Stimulated activated naive CD8-positive, alpha-beta T cell treated with anti-CD3 and anti-CD28 coated beads, Interleukin-15, Interleukin-2, amounts not matched to agents 100 ng/mL and 50 ng/mL, for 24 hours (primary cell): ENCODE results near the gene SYNJ2BP.
"Not testable (repeated sequence)": the region's sequence is repeated elsewhere in the genome, so short reads cannot be mapped to it uniquely, and the experiment has no call there.

Experiments used
- H3K27ac Mint-ChIP-seq: one replicate; pipeline ENCODE4 v1.8.0; 2021; ENCODE audit warnings: mild to moderate bottlenecking, mixed read lengths
- H3K27me3 Mint-ChIP-seq: one replicate; pipeline ENCODE4 v1.8.0; 2021; ENCODE audit warnings: mixed read lengths
- H3K36me3 Mint-ChIP-seq: one replicate; pipeline ENCODE4 v1.8.0; 2021; ENCODE audit warnings: low read depth, mixed read lengths
- H3K4me1 Mint-ChIP-seq: one replicate; pipeline ENCODE4 v1.8.0; 2021; ENCODE audit warnings: low read depth, mixed read lengths
- H3K4me3 Mint-ChIP-seq: one replicate; pipeline ENCODE4 v1.8.0; 2021; ENCODE audit warnings: mild to moderate bottlenecking, mixed read lengths
- H3K9me3 Mint-ChIP-seq: one replicate; pipeline ENCODE4 v1.8.0; 2021; ENCODE audit warnings: mixed read lengths

The SYNJ2BP gene

DNA sequence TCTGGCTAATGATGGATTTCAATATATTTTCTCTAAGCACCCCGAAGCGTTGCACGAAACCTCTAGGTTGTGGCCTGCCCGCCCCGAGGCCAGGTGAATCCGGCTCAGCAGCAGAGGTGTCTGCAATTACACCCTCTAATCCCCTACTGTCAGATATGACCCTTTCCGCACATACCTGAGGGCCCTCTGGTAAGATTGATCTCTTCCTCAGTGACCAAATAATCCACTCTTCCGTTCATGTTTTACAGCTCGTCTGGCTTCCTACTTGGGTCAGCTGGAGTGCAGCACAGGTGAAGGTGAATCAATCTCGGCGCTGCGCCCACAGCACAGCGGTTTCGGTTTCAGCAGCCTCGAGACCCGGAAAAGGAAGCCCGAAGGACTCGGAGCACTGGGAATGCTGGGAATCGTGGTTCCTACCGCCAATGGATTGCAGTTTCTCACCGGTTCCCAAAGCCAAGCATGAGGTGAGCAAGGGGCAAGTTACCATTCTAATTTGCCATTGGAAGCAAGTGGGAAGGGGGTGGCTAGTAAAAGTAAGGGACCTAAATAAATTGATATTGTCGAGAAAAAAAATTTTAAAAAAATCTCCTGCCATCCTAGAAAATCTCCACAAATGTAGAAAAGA lies at the start of gene SYNJ2BP:
Gene SYNJ2BP (minus strand): TSS at position 366 of the 625 bp plus-strand sequence. CDS start 127 bp downstream, at position 239.
- Mint-ChIP-seq H3K36me3 (no peaks in the 10 kb centered on the region), H3K9me3 (no peaks in the 10 kb centered on the region), H3K4me1 (peaks cover 38% of the 10 kb centered on the region), H3K27ac (peak within 1 kb of the TSS; percentile 82), H3K27me3 (no peaks in the 10 kb centered on the region), H3K4me3 (peak within 1 kb of the TSS; percentile 93)

DNA sequence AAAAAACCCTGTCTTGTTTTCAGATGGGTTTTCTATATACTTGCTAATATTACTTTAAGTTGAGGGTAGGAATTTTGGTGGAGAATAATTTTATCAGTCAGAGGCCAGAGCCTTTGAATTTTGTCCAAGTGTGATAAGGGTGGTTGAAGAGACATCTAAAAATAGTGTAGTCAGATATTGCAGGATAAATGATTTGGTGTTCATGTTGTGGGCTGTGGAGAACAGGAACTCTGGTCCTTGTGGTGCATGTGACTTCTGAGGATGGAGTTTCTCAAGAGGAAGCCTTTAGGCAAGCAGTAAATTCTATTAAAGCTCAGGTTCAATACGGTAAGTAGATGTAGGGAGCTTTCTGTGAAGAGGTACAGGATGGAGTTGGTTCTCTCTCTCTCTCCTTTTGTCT lies 37.8 kb upstream of the SYNJ2BP start:
- no peaks in the 10 kb centered on the region for H3K36me3 Mint-ChIP-seq
- no peak overlapping the region for H3K4me3 Mint-ChIP-seq
- peaks cover 3% of the 10 kb centered on the region for H3K27me3 Mint-ChIP-seq
- H3K4me1 Mint-ChIP-seq, result no peaks in the 10 kb centered on the region
- no peak overlapping the region for H3K27ac Mint-ChIP-seq
- H3K9me3 Mint-ChIP-seq, result no peaks in the 10 kb centered on the region

DNA sequence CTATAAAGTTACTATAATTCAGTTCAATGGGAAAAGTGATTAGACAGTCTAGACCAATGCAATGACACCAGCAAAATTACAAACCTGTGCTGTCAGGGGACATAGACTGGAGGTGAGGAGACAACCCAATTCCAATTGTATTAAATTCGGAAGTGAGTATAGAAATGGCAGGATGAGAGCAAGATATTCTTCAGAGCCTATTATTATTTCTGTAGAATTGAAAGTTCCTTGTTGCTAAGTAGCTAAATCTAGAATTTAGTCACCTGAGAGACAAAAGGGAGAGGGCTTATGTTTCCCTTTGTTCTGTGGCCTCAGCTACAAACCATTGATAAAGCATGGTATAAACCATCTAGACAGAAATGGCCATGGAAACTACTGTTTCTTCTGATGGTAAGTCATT lies 35.0 kb upstream of the SYNJ2BP start, which contains the start of gene ADAM21:
Gene ADAM21 (plus strand): TSS at position 301 of the 400 bp plus-strand sequence. CDS start 5,326 bp downstream, outside the sequence.
- H3K27me3 Mint-ChIP-seq, result peaks cover 3% of the 10 kb centered on the region
- H3K4me1 Mint-ChIP-seq, result no peaks in the 10 kb centered on the region
- peaks cover 4% of the 10 kb centered on the region for H3K9me3 Mint-ChIP-seq
- no peaks in the 10 kb centered on the region for H3K36me3 Mint-ChIP-seq
- H3K4me3 Mint-ChIP-seq, result no peak within 1 kb of the TSS
- H3K27ac Mint-ChIP-seq, result no peak within 1 kb of the TSS

DNA sequence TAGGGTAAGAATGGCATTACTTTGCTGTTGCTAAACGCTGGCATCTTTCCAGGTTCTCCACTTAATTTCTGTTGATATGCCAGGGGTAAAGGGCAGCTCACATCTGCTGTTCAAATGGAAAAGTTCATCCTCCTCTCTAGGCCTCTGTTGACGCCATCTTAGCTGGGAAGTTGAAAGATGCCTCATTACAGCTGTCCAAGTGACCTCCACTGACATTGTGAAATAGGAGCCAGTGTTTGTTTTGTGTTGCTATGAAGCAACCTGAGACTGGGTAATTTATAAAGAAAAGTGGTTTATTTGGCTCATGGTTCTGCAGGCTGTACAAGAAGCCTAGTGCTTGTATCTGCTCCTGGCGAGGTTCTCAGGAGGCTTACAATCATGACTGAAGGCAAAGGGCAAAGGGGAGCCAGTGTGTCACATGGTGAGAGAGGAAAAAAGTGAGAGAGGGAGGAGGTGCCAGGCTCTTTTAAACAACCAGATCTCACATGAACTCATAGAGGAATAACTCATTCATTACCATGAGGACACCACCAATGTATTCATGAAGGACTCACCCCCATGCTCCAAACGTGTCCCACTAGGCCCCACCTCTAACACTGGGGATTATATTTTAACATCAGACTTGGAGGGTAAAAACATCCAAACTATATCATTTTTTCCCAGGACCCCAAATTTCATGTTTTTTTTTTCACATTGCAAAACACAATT lies 31.9 kb upstream of the SYNJ2BP start:
- H3K36me3 Mint-ChIP-seq, result peaks cover under 1% of the 10 kb centered on the region
- H3K9me3 Mint-ChIP-seq, result peaks cover 7% of the 10 kb centered on the region
- no peak overlapping the region for H3K4me3 Mint-ChIP-seq
- no peak overlapping the region for H3K27ac Mint-ChIP-seq
- H3K27me3 Mint-ChIP-seq, result no peaks in the 10 kb centered on the region
- no peaks in the 10 kb centered on the region for H3K4me1 Mint-ChIP-seq

DNA sequence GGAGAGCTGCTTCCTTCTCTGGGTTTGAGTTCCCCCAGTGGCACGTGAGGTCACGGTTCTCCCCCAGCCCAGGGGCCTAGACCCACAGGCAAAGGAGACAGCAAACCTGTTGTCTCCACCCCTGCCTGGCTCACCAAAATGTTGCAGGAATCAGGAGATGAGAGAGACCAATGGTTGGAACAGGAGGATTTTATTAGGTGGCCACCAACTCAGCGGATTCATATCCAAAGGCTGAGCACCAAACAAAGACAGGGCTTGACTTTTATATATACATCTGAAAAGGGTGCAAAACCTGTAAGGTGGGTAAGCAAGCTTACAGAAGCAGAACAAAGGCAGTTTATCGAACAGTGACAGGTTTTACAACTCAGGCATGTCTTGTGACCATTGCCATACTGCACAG lies 25.9 kb upstream of the SYNJ2BP start:
- no peak overlapping the region for H3K27ac Mint-ChIP-seq
- H3K36me3 Mint-ChIP-seq, result peaks cover 4% of the 10 kb centered on the region
- peaks cover 21% of the 10 kb centered on the region for H3K9me3 Mint-ChIP-seq
- no peaks in the 10 kb centered on the region for H3K4me1 Mint-ChIP-seq
- H3K27me3 Mint-ChIP-seq, result peaks cover 4% of the 10 kb centered on the region
- no peak overlapping the region for H3K4me3 Mint-ChIP-seq

DNA sequence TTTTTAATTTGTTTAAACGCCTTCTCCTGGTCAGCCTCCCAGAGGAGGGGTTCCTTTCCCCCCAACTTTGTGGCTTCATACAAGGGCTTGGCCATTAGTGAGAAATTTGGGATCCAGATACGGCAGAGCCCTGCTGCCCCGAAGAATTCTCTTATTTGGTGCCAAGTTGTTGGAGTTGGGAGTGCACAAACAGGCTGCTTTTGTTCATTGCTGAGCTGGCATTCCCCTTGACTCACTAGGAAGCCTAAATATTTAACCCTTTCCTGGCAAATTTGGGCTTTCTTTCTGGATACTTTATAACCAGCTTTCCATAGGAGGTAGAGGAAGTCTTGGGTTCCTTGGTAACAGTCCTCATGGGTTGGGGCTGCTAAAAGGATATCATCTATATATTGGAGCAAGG lies 24.8 kb upstream of the SYNJ2BP start:
- Mint-ChIP-seq H3K4me3 (no peak overlapping the region), H3K27me3 (peaks cover 5% of the 10 kb centered on the region), H3K9me3 (peaks cover 17% of the 10 kb centered on the region), H3K4me1 (no peaks in the 10 kb centered on the region), H3K27ac (no peak overlapping the region), H3K36me3 (peaks cover 4% of the 10 kb centered on the region)

GRCh38 chr14:70436867-70437266 lies 20.0 kb upstream of the SYNJ2BP start:
- Mint-ChIP-seq H3K4me3 (no peak overlapping the region), H3K27ac (no peak overlapping the region), H3K36me3 (peaks cover 3% of the 10 kb centered on the region), H3K9me3 (peaks cover 20% of the 10 kb centered on the region), H3K27me3 (peaks cover 19% of the 10 kb centered on the region), H3K4me1 (no peaks in the 10 kb centered on the region)

- peaks cover 19% of the 10 kb centered on the region for H3K27me3 Mint-ChIP-seq
- not testable (repeated sequence) for H3K4me1 Mint-ChIP-seq, H3K36me3 Mint-ChIP-seq, H3K27ac Mint-ChIP-seq, H3K4me3 Mint-ChIP-seq, H3K9me3 Mint-ChIP-seq
Measured at GRCh38 chr14:70426555-70426954, 9.7 kb upstream of the SYNJ2BP start.

DNA sequence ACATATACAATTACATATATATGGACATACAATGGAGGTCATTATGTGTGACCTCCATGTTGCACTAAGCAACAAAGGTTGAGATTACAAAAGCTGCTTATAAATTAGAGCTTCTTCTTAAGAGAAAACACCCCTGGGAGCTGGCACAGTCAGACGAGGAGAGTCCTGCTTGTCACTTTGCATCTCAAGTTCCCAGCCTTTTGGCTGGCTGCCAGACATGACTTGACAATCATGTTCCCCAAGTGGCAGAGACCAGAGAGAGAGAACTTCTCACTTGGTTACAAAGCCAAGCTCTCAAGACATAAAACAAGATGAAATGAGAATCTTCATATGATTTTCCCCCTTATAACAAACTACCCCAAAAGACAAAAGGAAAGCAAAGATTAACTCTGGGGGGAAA lies 8.5 kb upstream of the SYNJ2BP start:
- no peak overlapping the region for H3K27ac Mint-ChIP-seq
- no peak overlapping the region for H3K4me3 Mint-ChIP-seq
- no peaks in the 10 kb centered on the region for H3K36me3 Mint-ChIP-seq
- H3K4me1 Mint-ChIP-seq, result no peaks in the 10 kb centered on the region
- no peaks in the 10 kb centered on the region for H3K9me3 Mint-ChIP-seq
- peaks cover 12% of the 10 kb centered on the region for H3K27me3 Mint-ChIP-seq

DNA sequence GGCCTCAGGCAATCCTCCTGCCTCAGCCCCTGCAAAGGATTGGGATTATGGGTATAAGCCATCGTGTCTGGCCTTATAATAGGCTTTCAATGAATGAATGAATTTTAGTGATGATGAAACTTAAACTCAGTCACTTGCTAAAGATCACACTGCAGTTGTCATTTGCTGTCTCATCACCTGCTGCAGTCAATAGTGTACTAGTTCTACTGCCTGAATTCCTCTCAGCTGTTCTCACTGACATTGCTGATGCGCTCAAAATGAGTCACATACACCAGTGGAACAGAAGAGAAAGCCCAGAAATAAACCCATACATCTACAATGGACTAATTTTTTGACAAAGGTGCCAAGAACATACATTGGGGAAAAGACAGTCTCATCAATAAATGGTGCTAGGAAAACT lies 5.6 kb upstream of the SYNJ2BP start:
- Mint-ChIP-seq H3K4me3 (no peak overlapping the region), H3K27me3 (no peaks in the 10 kb centered on the region), H3K4me1 (no peaks in the 10 kb centered on the region), H3K9me3 (no peaks in the 10 kb centered on the region), H3K36me3 (no peaks in the 10 kb centered on the region), H3K27ac (no peak overlapping the region)

- H3K27ac Mint-ChIP-seq, H3K9me3 Mint-ChIP-seq, H3K27me3 Mint-ChIP-seq, H3K36me3 Mint-ChIP-seq, H3K4me3 Mint-ChIP-seq: not testable (repeated sequence)
- H3K4me1 Mint-ChIP-seq, result peaks cover 24% of the 10 kb centered on the region
Measured at GRCh38 chr14:70419270-70419931, 2.5 kb upstream of the SYNJ2BP start.

- H3K27me3 Mint-ChIP-seq, result no peaks in the 10 kb centered on the region
- H3K36me3 Mint-ChIP-seq, result no peaks in the 10 kb centered on the region
- H3K27ac Mint-ChIP-seq, result peak overlapping the region; percentile 82
- H3K4me3 Mint-ChIP-seq, result peak overlapping the region; percentile 93
- H3K4me1 Mint-ChIP-seq, result peaks cover 43% of the 10 kb centered on the region
- H3K9me3 Mint-ChIP-seq, result no peaks in the 10 kb centered on the region
Measured at GRCh38 chr14:70416338-70416724, 559 bp downstream of the SYNJ2BP start.

- no peaks in the 10 kb centered on the region for H3K36me3 Mint-ChIP-seq
- H3K27me3 Mint-ChIP-seq, result no peaks in the 10 kb centered on the region
Measured at GRCh38 chr14:70415788-70416187, 1.1 kb downstream of the SYNJ2BP start.

GRCh38 chr14:70407621-70408020 lies 9.3 kb downstream of the SYNJ2BP start:
- Mint-ChIP-seq H3K27ac (no peak overlapping the region), H3K36me3 (peaks cover 19% of the 10 kb centered on the region), H3K9me3 (no peaks in the 10 kb centered on the region), H3K4me3 (no peak overlapping the region), H3K4me1 (peaks cover 12% of the 10 kb centered on the region), H3K27me3 (no peaks in the 10 kb centered on the region)

More at GRCh38 chr14:70415788-70416187, 1.1 kb downstream of the SYNJ2BP start:
- Mint-ChIP-seq H3K27ac (peak overlapping the region; percentile 49), H3K9me3 (no peaks in the 10 kb centered on the region), H3K4me1 (peaks cover 44% of the 10 kb centered on the region), H3K4me3 (peak overlapping the region; percentile 93)

- not testable (repeated sequence) for H3K4me1 Mint-ChIP-seq, H3K4me3 Mint-ChIP-seq, H3K27me3 Mint-ChIP-seq, H3K9me3 Mint-ChIP-seq, H3K27ac Mint-ChIP-seq
- peaks cover 19% of the 10 kb centered on the region for H3K36me3 Mint-ChIP-seq
Measured at GRCh38 chr14:70406216-70406615, 10.7 kb downstream of the SYNJ2BP start.
